ENCODE results near the gene HOXD1. TPM values are rescaled to one million over a fixed set of nuclear protein-coding genes. Genes with fewer than 3 reads are reported as not detected.

Gene HOXD1
- total RNA-seq, 1 donor from 2014 or later, result 9.8 TPM

- DNase-seq (ENCODE audit: low spot score in 2 of 2), result no peak
- intact Hi-C loops (cut with DNase I), result no loop called here
- H3K36me3 ChIP-seq, result no peaks in the 10 kb centered on the region
- no peak overlapping the region for H3K4me3 ChIP-seq
- H3K4me1 ChIP-seq, result peaks cover 0 to 4% of the 10 kb centered on the region in 2 donors
- TF ChIP-seq, protein P1, sequence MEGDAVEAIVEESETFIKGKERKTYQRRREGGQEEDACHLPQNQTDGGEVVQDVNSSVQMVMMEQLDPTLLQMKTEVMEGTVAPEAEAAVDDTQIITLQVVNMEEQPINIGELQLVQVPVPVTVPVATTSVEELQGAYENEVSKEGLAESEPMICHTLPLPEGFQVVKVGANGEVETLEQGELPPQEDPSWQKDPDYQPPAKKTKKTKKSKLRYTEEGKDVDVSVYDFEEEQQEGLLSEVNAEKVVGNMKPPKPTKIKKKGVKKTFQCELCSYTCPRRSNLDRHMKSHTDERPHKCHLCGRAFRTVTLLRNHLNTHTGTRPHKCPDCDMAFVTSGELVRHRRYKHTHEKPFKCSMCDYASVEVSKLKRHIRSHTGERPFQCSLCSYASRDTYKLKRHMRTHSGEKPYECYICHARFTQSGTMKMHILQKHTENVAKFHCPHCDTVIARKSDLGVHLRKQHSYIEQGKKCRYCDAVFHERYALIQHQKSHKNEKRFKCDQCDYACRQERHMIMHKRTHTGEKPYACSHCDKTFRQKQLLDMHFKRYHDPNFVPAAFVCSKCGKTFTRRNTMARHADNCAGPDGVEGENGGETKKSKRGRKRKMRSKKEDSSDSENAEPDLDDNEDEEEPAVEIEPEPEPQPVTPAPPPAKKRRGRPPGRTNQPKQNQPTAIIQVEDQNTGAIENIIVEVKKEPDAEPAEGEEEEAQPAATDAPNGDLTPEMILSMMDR (IDR thresholded peaks at IDR 0.05), result no peak
- H3K27ac ChIP-seq, result no peak overlapping the region
- H3K27me3 ChIP-seq, result no peaks in the 10 kb centered on the region
- H3K9me3 ChIP-seq, result no peaks in the 10 kb centered on the region
These were observed 22.2 kb upstream of the HOXD1 start for GRCh38 chr2:176166272-176166671.

GRCh38 chr2:176167398-176167797 is 21.1 kb upstream of the HOXD1 start:
- H3K4me1 ChIP-seq, result peaks cover 0 to under 1% of the 10 kb centered on the region in 2 donors
- TF ChIP-seq, protein P1 (IDR thresholded peaks at IDR 0.05), result no peak
- DNase-seq (ENCODE audit: low spot score in 2 of 2), result no peak
- intact Hi-C loops (cut with DNase I), result no loop called here
- H3K4me3 ChIP-seq, result no peak overlapping the region
- no peaks in the 10 kb centered on the region for H3K9me3 ChIP-seq
- no peaks in the 10 kb centered on the region for H3K36me3 ChIP-seq
- H3K27me3 ChIP-seq, result peaks cover 5% of the 10 kb centered on the region
- H3K27ac ChIP-seq, result no peak overlapping the region

GRCh38 chr2:176169181-176169580 is 19.3 kb upstream of the HOXD1 start:
- TF ChIP-seq, protein P1 (IDR thresholded peaks at IDR 0.05), result no peak
- Histone ChIP-seq H3K4me1 (no peaks in the 10 kb centered on the region), H3K9me3 (no peaks in the 10 kb centered on the region), H3K27me3 (peaks cover 5% of the 10 kb centered on the region), H3K4me3 (no peak overlapping the region), H3K27ac (no peak overlapping the region), H3K36me3 (no peaks in the 10 kb centered on the region)
- peak in 1 of 2 donors; percentile 47 for DNase-seq (ENCODE audit: low spot score in 2 of 2)
- intact Hi-C loops (cut with DNase I), result no loop called here

- H3K36me3 ChIP-seq, result no peaks in the 10 kb centered on the region
- no peak overlapping the region for H3K27ac ChIP-seq
- intact Hi-C loops (cut with DNase I), result no loop called here
- H3K4me1 ChIP-seq, result no peaks in the 10 kb centered on the region
- DNase-seq (ENCODE audit: low spot score in 2 of 2), result no peak
- H3K27me3 ChIP-seq, result peaks cover 5% of the 10 kb centered on the region
- TF ChIP-seq, protein P1 (IDR thresholded peaks at IDR 0.05), result no peak
- no peak overlapping the region for H3K4me3 ChIP-seq
- H3K9me3 ChIP-seq, result no peaks in the 10 kb centered on the region
These were observed 18.8 kb upstream of the HOXD1 start for GRCh38 chr2:176169711-176170110.

GRCh38 chr2:176170602-176171305 is 17.7 kb upstream of the HOXD1 start:
- no peak overlapping the region for H3K27ac ChIP-seq
- no peak overlapping the region for H3K4me3 ChIP-seq
- H3K4me1 ChIP-seq, result no peaks in the 10 kb centered on the region
- H3K36me3 ChIP-seq, result no peaks in the 10 kb centered on the region
- intact Hi-C loops (cut with DNase I), result no loop called here
- TF ChIP-seq, protein P1 (IDR thresholded peaks at IDR 0.05), result no peak
- DNase-seq (ENCODE audit: low spot score in 2 of 2), result peak in 1 of 2 donors; percentile 37
- peaks cover 5% of the 10 kb centered on the region for H3K27me3 ChIP-seq
- no peaks in the 10 kb centered on the region for H3K9me3 ChIP-seq
